AG04449 (cell line): ENCODE data around the gene MAPKBP1.

ENCODE experiments used
- CTCF ChIA-PET: fragments of 350-600 bp; formaldehyde crosslinking; extraction: SDS; loops from one replicate; lab custom pipeline; 2021; ENCODE audit warnings: antibody characterized with exemption; lab: Yijun Ruan, JAX
- POLR2A ChIA-PET: fragments of 400-600, 350-600 bp; formaldehyde crosslinking; extraction: SDS; loops from one replicate; lab custom pipeline; 2020; ENCODE audit warnings: antibody characterized with exemption, inconsistent platforms; lab: Yijun Ruan, JAX
- DNase-seq: peaks from one replicate; pipeline ENCODE4 v3.0.0-alpha.2; 2010; ENCODE audit warnings: low read depth, low spot score
- H3K4me3 ChIP-seq: 2 replicates; pipeline ENCODE4 v1.5.1; 2011; ENCODE audit warnings: low read depth, mild to moderate bottlenecking, control low read depth, low read length
- TF ChIP-seq, protein P1 (sequence below): IDR thresholded peaks from one replicate; pipeline ENCODE4 v1.5.1; 2011; ENCODE audit warnings: mild to moderate bottlenecking, moderate library complexity, low read length, control low read depth, inconsistent platforms; ENCODE audit not compliant: insufficient read depth; ENCODE audit errors: missing control alignments

Gene MAPKBP1

DNA sequence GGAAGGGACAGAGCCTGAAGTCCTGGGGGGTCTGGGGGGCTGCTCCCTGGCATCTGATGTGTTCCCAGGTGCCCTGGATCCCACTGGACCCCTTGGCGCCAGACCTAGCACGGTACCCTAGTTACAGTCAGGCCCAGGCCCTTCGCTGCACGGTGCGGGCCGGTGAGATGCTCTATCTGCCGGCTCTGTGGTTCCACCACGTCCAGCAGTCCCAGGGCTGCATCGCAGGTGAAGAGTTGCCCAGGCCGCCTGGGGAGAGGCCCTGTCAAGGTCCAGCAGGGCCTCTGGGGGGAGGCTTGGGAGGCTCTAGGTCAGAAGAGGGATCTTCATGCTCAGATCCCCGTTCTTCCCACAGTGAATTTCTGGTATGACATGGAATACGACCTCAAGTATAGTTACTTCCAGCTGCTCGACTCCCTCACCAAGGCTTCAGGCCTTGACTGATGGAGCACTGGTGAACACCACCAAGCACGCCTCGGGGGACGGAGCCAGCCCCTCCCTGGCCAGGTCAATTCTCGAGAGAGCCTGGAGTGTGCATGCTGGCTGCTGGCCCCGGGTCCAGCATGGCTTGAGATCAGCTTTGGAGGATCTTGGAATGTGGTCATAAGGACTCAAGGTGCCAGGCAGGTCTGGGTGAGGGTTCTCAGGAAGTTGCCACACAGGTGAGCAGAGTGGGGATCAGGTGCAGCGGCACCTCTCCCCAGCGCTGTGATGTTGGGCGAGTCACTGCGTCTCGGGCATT, 62.6 kb downstream of the MAPKBP1 start:
- CTCF ChIA-PET = interaction anchor here (1.8 kb wide), 1 partner anchor 63 kb away, joined by 6 read pairs; the partner anchor contains the start of gene MAPKBP1
- no peak overlapping the region for H3K4me3 ChIP-seq
- POLR2A ChIA-PET = no interaction called here
- no peak for DNase-seq
- TF ChIP-seq, protein P1, sequence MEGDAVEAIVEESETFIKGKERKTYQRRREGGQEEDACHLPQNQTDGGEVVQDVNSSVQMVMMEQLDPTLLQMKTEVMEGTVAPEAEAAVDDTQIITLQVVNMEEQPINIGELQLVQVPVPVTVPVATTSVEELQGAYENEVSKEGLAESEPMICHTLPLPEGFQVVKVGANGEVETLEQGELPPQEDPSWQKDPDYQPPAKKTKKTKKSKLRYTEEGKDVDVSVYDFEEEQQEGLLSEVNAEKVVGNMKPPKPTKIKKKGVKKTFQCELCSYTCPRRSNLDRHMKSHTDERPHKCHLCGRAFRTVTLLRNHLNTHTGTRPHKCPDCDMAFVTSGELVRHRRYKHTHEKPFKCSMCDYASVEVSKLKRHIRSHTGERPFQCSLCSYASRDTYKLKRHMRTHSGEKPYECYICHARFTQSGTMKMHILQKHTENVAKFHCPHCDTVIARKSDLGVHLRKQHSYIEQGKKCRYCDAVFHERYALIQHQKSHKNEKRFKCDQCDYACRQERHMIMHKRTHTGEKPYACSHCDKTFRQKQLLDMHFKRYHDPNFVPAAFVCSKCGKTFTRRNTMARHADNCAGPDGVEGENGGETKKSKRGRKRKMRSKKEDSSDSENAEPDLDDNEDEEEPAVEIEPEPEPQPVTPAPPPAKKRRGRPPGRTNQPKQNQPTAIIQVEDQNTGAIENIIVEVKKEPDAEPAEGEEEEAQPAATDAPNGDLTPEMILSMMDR = no peak

DNA sequence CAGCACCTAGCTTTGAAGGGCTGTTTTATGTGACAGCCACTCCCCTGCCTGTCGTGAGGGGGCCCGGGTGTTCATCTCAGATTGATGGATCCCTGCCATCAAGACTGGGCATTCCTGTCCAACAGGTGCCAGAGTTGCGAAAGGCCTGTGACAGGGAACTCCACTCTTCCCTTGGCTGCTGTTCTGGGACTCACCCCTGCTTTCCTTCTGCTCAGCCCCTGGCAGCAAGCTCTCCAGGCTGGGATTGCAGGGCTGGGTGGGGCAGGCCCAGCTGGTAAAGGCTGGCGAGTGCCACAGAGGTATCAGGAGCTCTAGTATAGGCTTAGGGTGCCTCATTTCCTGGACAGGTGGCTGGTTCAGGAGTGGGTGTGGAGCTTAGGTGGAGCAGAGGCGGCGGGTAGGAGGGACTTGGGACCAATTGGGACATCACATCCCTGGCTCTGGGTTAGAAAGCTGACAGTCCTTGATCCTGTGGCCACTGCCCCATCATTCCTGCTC, 64.2 kb downstream of the MAPKBP1 start, which contains the start of gene PLA2G4B:
Gene PLA2G4B, plus strand, starts transcription at position 448 of the 498 bp plus-strand sequence. CDS start 67 bp downstream, outside the sequence.
- no peak within 1 kb of the TSS for H3K4me3 ChIP-seq
- ChIA-PET POLR2A (no interaction called here), CTCF (interaction anchor here (0.7 to 2.0 kb wide), 4 partner anchors 9 to 66 kb away, joined by 3 to 6 read pairs (median 4); partner anchors contain the start of gene MAPKBP1)
- no peak for DNase-seq
- TF ChIP-seq, protein P1 = no peak

DNA sequence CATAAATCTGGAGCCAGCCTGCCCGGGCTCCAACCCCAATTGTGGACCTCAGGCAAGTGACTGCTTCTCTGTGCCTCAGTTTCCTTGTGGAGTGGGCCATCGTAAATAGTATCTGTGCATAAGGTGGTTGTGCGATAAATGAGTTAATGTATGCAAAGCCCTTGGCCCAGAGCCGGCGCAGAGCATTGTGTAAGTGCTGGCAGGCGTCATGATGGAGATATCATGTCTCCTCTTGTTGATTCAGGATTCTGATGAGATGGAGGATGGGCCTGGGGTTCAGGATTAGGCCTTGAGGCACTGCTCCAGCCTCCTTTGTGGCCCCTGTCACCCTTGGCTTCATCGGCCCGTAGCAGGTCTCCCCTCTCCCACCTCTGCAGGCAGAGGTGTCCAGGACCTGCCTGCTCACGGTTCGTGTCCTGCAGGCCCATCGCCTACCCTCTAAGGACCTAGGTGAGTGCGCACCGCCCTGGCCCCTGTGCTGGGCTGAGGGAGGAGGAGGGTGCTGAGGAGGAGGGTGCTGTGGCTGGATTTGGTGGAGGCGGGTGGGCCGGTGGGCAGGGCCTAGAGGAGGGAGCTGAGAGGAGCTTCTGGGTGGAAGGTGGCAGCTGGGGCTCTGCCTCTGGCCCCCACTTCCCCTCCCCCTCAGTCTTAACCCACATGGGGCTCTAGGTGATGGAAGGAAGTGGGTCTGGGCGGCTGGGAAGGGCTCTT, 65.7 kb downstream of the MAPKBP1 start:
- TF ChIP-seq, protein P1 = no peak
- DNase-seq = no peak
- no peak overlapping the region for H3K4me3 ChIP-seq
- ChIA-PET CTCF (interaction anchor here (1.1 kb wide), 1 partner anchor 29 kb away, joined by 4 read pairs; no protein-coding TSS in a partner anchor), POLR2A (no interaction called here)

DNA sequence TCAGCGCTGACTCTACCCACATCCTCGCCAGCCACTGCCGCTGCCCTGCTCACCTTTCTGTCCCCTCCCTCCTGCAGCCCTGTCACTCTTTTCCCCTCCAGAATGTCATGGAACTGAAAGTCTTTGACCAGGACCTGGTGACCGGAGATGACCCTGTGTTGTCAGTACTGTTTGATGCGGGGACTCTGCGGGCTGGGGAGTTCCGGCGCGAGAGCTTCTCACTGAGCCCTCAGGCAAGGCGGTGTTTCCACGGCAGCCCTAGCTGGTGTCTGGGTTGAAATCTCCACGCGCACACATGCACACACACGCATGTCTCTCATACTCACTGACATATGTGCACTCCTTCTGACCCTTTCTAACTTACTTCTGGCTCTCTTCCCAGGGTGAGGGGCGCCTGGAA, 66.4 kb downstream of the MAPKBP1 start:
- no peak overlapping the region for H3K4me3 ChIP-seq
- DNase-seq = no peak
- ChIA-PET POLR2A (no interaction called here), CTCF (interaction anchor here (1.1 kb wide), 1 partner anchor 30 kb away, joined by 4 read pairs; no protein-coding TSS in a partner anchor)
- TF ChIP-seq, protein P1 = no peak

DNA sequence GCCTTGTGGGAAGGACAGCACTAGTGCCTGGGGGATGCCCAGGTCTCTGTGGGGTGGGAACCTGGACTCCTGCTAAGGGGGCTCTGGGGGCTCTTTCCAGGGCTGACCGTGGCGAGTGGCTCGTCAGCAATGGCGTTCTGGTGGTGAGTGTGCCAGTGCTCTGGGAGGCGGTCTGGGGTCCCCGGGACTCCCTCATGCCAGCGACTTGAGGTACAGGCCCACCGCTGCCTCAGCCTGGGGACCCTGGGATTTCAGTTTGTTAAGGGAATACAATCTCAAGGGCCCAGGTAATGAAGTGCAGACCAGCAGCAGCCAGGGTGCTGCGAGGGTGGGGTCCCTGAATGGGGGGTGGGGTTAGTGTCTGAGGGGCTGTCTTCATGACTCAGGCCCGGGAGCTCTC, 66.8 kb downstream of the MAPKBP1 start:
- no peak for DNase-seq
- no peak overlapping the region for H3K4me3 ChIP-seq
- POLR2A ChIA-PET = no interaction called here
- TF ChIP-seq, protein P1 = no peak
- CTCF ChIA-PET = no interaction called here

DNA sequence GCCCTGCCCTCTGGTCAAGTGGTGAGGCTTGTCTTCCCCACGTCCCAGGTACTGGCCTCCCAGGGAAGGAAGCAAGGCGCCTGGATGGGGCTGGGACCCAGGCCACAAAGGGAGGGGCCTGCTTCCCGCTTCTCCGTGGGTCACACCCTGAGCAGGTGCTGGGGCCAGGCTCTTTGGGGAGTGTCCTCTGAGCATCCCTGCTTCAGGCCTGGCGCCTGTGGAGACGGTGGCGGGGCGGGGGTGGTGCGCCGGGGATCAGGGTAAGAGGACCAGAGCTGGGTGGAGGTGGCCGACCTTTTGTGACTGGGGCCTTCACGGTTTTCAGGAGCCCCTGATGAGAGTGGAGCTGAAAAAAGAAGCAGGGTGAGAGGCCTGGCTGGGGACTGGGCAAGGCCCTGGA, 67.9 kb downstream of the MAPKBP1 start:
- ChIA-PET POLR2A (no interaction called here), CTCF (no interaction called here)
- H3K4me3 ChIP-seq = no peak overlapping the region
- TF ChIP-seq, protein P1 = no peak
- no peak for DNase-seq
